GM23338 (cell line): ENCODE data around the gene KCNIP3. TPM values are rescaled to one million over a fixed set of nuclear protein-coding genes. Genes with fewer than 3 reads are reported as not detected.

ENCODE experiments used
- ATAC-seq: fragments of 200-7000 bp; cut with Tn5 transposase; 3 replicates; pipeline ENCODE4 v1.9.1; 2020
- DNase-seq: peaks from one replicate; pipeline ENCODE4 v3.0.0-alpha.2; 2015; ENCODE audit warnings: low spot score
- H2AFZ ChIP-seq: fragments of 200-600 bp; sonication (generic); 2 replicates; pipeline ENCODE4 v1.8.0; 2016; ENCODE audit warnings: antibody characterized with exemption, mild to moderate bottlenecking, moderate library complexity
- H3F3A ChIP-seq: fragments of 200-600 bp; sonication (generic); replicated peaks from 2 replicates; pipeline ENCODE4 v1.8.0; 2017; ENCODE audit warnings: antibody characterized with exemption, mixed run types, low read depth
- H3K27ac ChIP-seq: fragments of 200-600 bp; sonication (generic); 2 replicates; pipeline ENCODE4 v1.6.1; 2016; ENCODE audit warnings: low read depth
- H3K27me3 ChIP-seq: fragments of 200-600 bp; sonication (generic); 2 replicates; pipeline ENCODE4 v1.8.0; 2016; ENCODE audit warnings: mild to moderate bottlenecking, mixed run types, moderate library complexity; ENCODE audit not compliant: insufficient read depth
- H3K36me3 ChIP-seq: fragments of 200-600 bp; sonication (generic); 2 replicates; pipeline ENCODE4 v1.8.0; 2016; ENCODE audit warnings: mild to moderate bottlenecking; ENCODE audit not compliant: insufficient read depth
- H3K4me1 ChIP-seq: fragments of 200-600 bp; sonication (generic); 2 replicates; pipeline ENCODE4 v1.8.0; 2016; ENCODE audit warnings: mild to moderate bottlenecking, moderate library complexity; ENCODE audit not compliant: insufficient read depth
- H3K4me2 ChIP-seq: fragments of 200-600 bp; sonication (generic); 2 replicates; pipeline ENCODE4 v1.7.1; 2017; ENCODE audit warnings: mixed run types
- H3K4me3 ChIP-seq: fragments of 200-600 bp; sonication (generic); 2 replicates; pipeline ENCODE4 v1.6.1; 2016; ENCODE audit warnings: mixed run types
- H3K79me2 ChIP-seq: fragments of 200-600 bp; sonication (generic); replicated peaks from 2 replicates; pipeline ENCODE4 v1.8.0; 2017; ENCODE audit warnings: mild to moderate bottlenecking; ENCODE audit not compliant: insufficient read depth
- H3K9me2 ChIP-seq: fragments of 200-600 bp; sonication (generic); 2 replicates; pipeline ENCODE4 v1.8.0; 2017; ENCODE audit not compliant: insufficient read depth
- H4K20me1 ChIP-seq: fragments of 200-600 bp; sonication (generic); replicated peaks from 2 replicates; pipeline ENCODE4 v1.8.0; 2017; ENCODE audit warnings: mild to moderate bottlenecking; ENCODE audit not compliant: insufficient read depth
- H3K27ac Mint-ChIP-seq: 2 replicates; pipeline ENCODE4 v1.8.0; 2020; ENCODE audit warnings: inconsistent platforms, mild to moderate bottlenecking, moderate library complexity, mixed read lengths
- H3K27me3 Mint-ChIP-seq: 3 replicates; pipeline ENCODE4 v1.8.0; 2022; ENCODE audit warnings: low read depth, mild to moderate bottlenecking, moderate library complexity, mixed read lengths, inconsistent platforms; ENCODE audit not compliant: insufficient read depth, poor library complexity
- H3K36me3 Mint-ChIP-seq: 3 replicates; pipeline ENCODE4 v1.8.0; 2021; ENCODE audit warnings: low read depth, mild to moderate bottlenecking, inconsistent platforms, moderate library complexity, mixed read lengths
- H3K4me1 Mint-ChIP-seq: 3 replicates; pipeline ENCODE4 v1.8.0; 2020; ENCODE audit warnings: mild to moderate bottlenecking, inconsistent platforms, mixed read lengths
- H3K4me3 Mint-ChIP-seq: 3 replicates; pipeline ENCODE4 v1.8.0; 2021; ENCODE audit warnings: moderate library complexity, mild to moderate bottlenecking, inconsistent platforms, mixed read lengths
- H3K9me3 Mint-ChIP-seq: 3 replicates; pipeline ENCODE4 v1.8.0; 2020; ENCODE audit warnings: moderate library complexity, mild to moderate bottlenecking, inconsistent platforms, mixed read lengths
- CREB1 ChIP-seq: fragments of 250-450 bp; sonication (Bioruptor Pico); IDR thresholded peaks from 2 replicates; pipeline ENCODE4 v1.5.0; 2020; ENCODE audit warnings: low read depth, mild to moderate bottlenecking, moderate library complexity
- CTCF ChIP-seq, 2 experiments: fragments of 200-600 bp in 1 of 2; sonication (generic) in 1 of 2; conservative IDR thresholded peaks; 2 replicates each; pipeline versions ENCODE4 v1.5.1 to v1.6.1; 2016 to 2017; ENCODE audit warnings: antibody characterized with exemption in 2 of 2, low read depth in 2 of 2, mild to moderate bottlenecking in 2 of 2, moderate library complexity in 1 of 2
- ETS1 ChIP-seq: IDR thresholded peaks from 2 replicates; pipeline ENCODE4 v1.6.1; 2016; ENCODE audit warnings: antibody characterized with exemption
- JUNB ChIP-seq: IDR thresholded peaks from one replicate; pipeline ENCODE4 v1.6.1; 2016; ENCODE audit warnings: antibody characterized with exemption; ENCODE audit not compliant: unreplicated experiment
- NANOG ChIP-seq: IDR thresholded peaks from 2 replicates; pipeline ENCODE4 v1.6.1; 2016; ENCODE audit warnings: antibody characterized with exemption, borderline replicate concordance
- polyA plus RNA-seq: library from polyadenylated mRNA; unstranded; fragments of >200 nt; fragmentation: Nextera tagmentation; extraction: Ambion mirVana; gene quantifications from 2 replicates; pipeline ENCODE4 v1.2.1, GENCODE V29; 2016
- total RNA-seq: library from RNA; depleted of rRNA; stranded (reverse); fragments of >200 nt; shearing (Covaris generic); gene quantifications from 2 replicates; pipeline ENCODE4 v1.2.3, GENCODE V29; 2014

Gene KCNIP3
- total and polyA plus RNA-seq, 2 experiments from 2014 or later: 0.32 to 0.83 TPM

- TF ChIP-seq JUNB (no peak), CTCF (conservative IDR thresholded peaks at IDR 0.05; ENCODE audit: low read depth in 2 of 2) (no peak)
These were observed 56.0 kb downstream of the KCNIP3 start (continued) for GRCh38 chr2:95353055-95353575.

GRCh38 chr2:95353613-95354468, 56.7 kb downstream of the KCNIP3 start:
- Histone ChIP-seq H3K79me2 (no peaks in the 10 kb centered on the region), H3K4me1 (no peaks in the 10 kb centered on the region), H3K4me2 (no peak overlapping the region), H3K9me2 (no peaks in the 10 kb centered on the region), H3K27me3 (peaks cover under 1% of the 10 kb centered on the region; the same call in 1 of the 2 replicates), H3K36me3 (no peaks in the 10 kb centered on the region), H4K20me1 (no peaks in the 10 kb centered on the region), H3K27ac (no peak overlapping the region), H3F3A (no peaks in the 10 kb centered on the region), H3K4me3 (no peak overlapping the region), H2AFZ (no peak overlapping the region)
- peaks cover 6% of the 10 kb centered on the region for H3K27me3 Mint-ChIP-seq
- peaks cover 9% of the 10 kb centered on the region; the same call in 2 of the 3 replicates for H3K9me3 Mint-ChIP-seq
- no peaks in the 10 kb centered on the region for H3K4me1 Mint-ChIP-seq
- ATAC-seq (no peak), DNase-seq (no peak)
- TF ChIP-seq ETS1 (no peak), CREB1 (CRISPR knock-in tag) (no peak)
- H3K4me3 Mint-ChIP-seq: no peak overlapping the region
- H3K36me3 Mint-ChIP-seq: no peaks in the 10 kb centered on the region; the same call in 2 of the 3 replicates
- no peak overlapping the region for H3K27ac Mint-ChIP-seq

- Mint-ChIP-seq H3K4me1 (no peaks in the 10 kb centered on the region), H3K27me3 (peaks cover 6% of the 10 kb centered on the region), H3K4me3 (no peak overlapping the region), H3K9me3 (peaks cover 12% of the 10 kb centered on the region), H3K27ac (no peak overlapping the region), H3K36me3 (no peaks in the 10 kb centered on the region; the same call in 2 of the 3 replicates)
- H3K4me2 ChIP-seq: no peak overlapping the region
- no peaks in the 10 kb centered on the region for H3K79me2 ChIP-seq
- no peaks in the 10 kb centered on the region for H4K20me1 ChIP-seq
- no peak for ATAC-seq
- no peak overlapping the region for H2AFZ ChIP-seq
- no peaks in the 10 kb centered on the region for H3K27me3 ChIP-seq
- H3F3A ChIP-seq: no peaks in the 10 kb centered on the region
- TF ChIP-seq ETS1 (no peak), NANOG (no peak), JUNB (no peak)
- DNase-seq: no peak
- no peaks in the 10 kb centered on the region for H3K36me3 ChIP-seq
- no peak overlapping the region for H3K4me3 ChIP-seq
- no peaks in the 10 kb centered on the region for H3K4me1 ChIP-seq
- H3K27ac ChIP-seq: no peak overlapping the region
- H3K9me2 ChIP-seq: no peaks in the 10 kb centered on the region
These were observed 57.3 kb downstream of the KCNIP3 start for GRCh38 chr2:95354469-95354901.
